Measurements from ENCODE around the gene CNTN5. TPM values are rescaled to one million over a fixed set of nuclear protein-coding genes. Genes with fewer than 3 reads are reported as not detected.

The CNTN5 gene
- total RNA-seq, 4 donors from 2014 or later = not detected

DNA sequence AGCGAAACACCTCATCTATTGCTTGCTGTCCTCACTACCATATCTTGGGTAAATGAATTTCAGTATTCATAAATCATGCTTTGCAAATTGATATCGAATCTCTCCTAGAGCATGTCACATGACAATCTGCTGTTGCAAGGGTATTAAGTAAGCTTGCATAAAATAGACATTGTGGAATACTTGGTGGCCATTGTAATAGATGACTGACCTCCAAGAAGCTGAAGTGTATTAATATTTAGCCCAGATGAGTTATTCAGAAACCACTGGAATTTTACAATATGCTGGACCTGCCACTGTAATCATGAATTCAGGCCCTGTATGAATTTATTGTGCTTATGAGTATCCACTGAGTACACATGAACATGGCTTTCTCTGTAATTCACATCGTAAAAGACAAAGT is 1376.7 kb downstream of the CNTN5 start:
- TF ChIP-seq CTCF (IDR thresholded peaks at IDR 0.05; ENCODE audit: low read depth) = no peak

- TF ChIP-seq CTCF (IDR thresholded peaks at IDR 0.05; ENCODE audit: low read depth) = no peak
These were observed 1383.1 kb downstream of the CNTN5 start for GRCh38 chr11:100403816-100404215.

DNA sequence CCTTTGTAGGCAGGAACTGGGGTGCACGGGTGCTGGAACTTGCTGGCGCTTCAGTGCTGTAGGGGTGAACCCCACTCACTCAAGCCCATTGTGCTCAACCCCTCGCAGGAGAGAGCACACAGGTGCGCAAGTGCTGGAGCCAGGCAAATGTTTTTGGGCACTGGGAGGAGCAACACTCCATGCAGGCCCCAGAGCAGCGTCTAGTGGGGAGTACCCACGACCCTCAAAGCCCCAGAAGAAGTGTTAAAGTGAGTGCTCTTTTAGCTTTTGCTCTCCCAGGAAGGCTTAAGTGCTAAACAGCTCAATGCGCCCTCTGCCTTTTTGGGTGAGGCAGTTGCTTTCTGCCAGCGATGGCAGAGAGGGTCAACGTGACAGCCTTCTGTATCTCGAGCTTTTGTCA is 1384.2 kb downstream of the CNTN5 start:
- TF ChIP-seq CTCF (IDR thresholded peaks at IDR 0.05; ENCODE audit: low read depth) = no peak

All from subcutaneous adipose tissue (tissue), 4 donors.